ENCODE results near the gene NOS1AP. TPM values are rescaled to one million over a fixed set of nuclear protein-coding genes. Genes with fewer than 3 reads are reported as not detected.

NOS1AP gene
- total and polyA plus RNA-seq, 3 experiments from 2014 or later, result 0.07 TPM; not detected in 2

Other genes starting within 250 kb of the NOS1AP start
- gene OLFML2B, start 45.8 kb upstream of the NOS1AP start, total RNA-seq, result under 1 TPM; 0.22 TPM
- not detected for gene OLFML2B, start 45.8 kb upstream of the NOS1AP start, polyA plus RNA-seq

Data from CD8-positive, alpha-beta memory T cell (primary cell).